ENCODE results near the gene CDK1. TPM values are rescaled to one million over a fixed set of nuclear protein-coding genes. Genes with fewer than 3 reads are reported as not detected.

The CDK1 gene
- total and polyA plus RNA-seq, 2 of the 8 experiments (the other 6 are each of a cell fraction or from before 2014, with no cell fraction given): 29.4 to 111 TPM

- no peak for TF ChIP-seq CHD7 (IDR thresholded peaks at IDR 0.05; ENCODE audit: insufficient replicate concordance, low read length)
- TF ChIP-seq ATF3 (IDR thresholded peaks at IDR 0.05; ENCODE audit: insufficient read depth, low read depth, low read length): no peak
- TF ChIP-seq ASH2L (IDR thresholded peaks at IDR 0.05; ENCODE audit: low read length): no peak
- no peak for TF ChIP-seq KDM4A (IDR thresholded peaks at IDR 0.05; ENCODE audit: low read depth, low read length, severe bottlenecking)
Observed at GRCh38 chr10:60799971-60800650, 21.8 kb downstream of the CDK1 start (continued).

Data from H1 (cell line).